Measurements from ENCODE around the gene KANSL1. TPM values are rescaled to one million over a fixed set of nuclear protein-coding genes. Genes with fewer than 3 reads are reported as not detected.
A peak's percentile ranks its signal among the peaks of the same experiment; 100 is the strongest.
"Not testable (repeated sequence)": the region's sequence is repeated elsewhere in the genome, so short reads cannot be mapped to it uniquely, and the experiment has no call there.

Gene KANSL1, protein sequence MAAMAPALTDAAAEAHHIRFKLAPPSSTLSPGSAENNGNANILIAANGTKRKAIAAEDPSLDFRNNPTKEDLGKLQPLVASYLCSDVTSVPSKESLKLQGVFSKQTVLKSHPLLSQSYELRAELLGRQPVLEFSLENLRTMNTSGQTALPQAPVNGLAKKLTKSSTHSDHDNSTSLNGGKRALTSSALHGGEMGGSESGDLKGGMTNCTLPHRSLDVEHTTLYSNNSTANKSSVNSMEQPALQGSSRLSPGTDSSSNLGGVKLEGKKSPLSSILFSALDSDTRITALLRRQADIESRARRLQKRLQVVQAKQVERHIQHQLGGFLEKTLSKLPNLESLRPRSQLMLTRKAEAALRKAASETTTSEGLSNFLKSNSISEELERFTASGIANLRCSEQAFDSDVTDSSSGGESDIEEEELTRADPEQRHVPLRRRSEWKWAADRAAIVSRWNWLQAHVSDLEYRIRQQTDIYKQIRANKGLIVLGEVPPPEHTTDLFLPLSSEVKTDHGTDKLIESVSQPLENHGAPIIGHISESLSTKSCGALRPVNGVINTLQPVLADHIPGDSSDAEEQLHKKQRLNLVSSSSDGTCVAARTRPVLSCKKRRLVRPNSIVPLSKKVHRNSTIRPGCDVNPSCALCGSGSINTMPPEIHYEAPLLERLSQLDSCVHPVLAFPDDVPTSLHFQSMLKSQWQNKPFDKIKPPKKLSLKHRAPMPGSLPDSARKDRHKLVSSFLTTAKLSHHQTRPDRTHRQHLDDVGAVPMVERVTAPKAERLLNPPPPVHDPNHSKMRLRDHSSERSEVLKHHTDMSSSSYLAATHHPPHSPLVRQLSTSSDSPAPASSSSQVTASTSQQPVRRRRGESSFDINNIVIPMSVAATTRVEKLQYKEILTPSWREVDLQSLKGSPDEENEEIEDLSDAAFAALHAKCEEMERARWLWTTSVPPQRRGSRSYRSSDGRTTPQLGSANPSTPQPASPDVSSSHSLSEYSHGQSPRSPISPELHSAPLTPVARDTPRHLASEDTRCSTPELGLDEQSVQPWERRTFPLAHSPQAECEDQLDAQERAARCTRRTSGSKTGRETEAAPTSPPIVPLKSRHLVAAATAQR (N-terminal part only)
- 15.2 and 23.8 TPM in 2 replicates for total RNA-seq (2014; rRNA removed; shearing (Covaris generic); ENCODE audit: low replicate concordance)

DNA sequence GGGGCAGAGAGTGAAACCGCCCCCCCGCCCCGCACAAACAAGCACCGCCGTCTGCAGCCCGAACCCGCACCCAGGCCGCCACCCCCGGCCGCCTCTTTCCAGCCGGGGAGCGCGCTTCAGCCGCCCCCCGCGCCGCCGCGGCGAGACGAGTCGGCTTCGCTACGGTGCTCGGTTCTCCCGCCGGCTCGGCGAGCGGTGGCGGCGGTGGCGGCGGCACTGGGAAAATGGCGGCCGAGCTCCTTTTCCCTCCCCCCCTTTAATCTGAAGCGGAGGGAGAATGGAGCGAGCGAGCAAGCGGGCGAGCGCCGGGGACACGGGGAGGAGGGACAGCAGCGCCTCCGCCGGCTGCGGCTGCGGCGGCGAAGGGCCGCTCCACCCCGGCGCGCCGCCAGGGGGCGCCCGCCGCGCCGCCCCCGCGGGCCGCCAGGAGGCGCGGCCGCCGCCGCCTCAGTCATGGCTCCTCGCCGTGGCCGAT, at the start of gene KANSL1:
Gene KANSL1, minus strand, starts transcription at position 279 of the 475 bp plus-strand sequence. CDS start 21,286 bp downstream, outside the sequence.
- Histone ChIP-seq H3K27me3 (no peaks in the 10 kb centered on the region), H3K9me3 (no peaks in the 10 kb centered on the region), H3K4me3 (peak within 1 kb of the TSS; percentile 93), H3K36me3 (peaks cover 3% of the 10 kb centered on the region)
- DNase-seq, result peak; percentile 89

DNA sequence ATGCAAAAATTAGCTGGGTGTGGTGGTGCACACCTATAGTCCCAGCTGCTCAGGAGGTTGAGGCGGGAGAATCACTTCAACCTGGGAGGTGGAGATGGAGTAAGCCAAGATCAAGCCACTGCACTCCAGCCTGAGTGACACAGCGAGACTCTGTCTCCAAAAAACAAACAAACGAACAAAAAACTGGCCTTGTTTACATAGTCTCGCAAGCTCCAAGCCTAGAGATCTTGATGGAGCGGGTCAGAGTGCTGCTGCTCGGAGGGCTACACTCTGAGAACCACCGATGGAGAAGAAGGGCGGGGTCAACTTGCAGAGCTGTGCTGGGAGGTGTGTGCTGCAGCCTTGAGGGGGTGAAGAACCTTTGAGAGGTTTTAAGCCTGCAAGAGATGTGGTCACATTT, 38.1 kb upstream of the KANSL1 start:
- not testable (repeated sequence) for H3K36me3 ChIP-seq, H3K9me3 ChIP-seq, H3K4me3 ChIP-seq, DNase-seq, H3K27me3 ChIP-seq

DNA sequence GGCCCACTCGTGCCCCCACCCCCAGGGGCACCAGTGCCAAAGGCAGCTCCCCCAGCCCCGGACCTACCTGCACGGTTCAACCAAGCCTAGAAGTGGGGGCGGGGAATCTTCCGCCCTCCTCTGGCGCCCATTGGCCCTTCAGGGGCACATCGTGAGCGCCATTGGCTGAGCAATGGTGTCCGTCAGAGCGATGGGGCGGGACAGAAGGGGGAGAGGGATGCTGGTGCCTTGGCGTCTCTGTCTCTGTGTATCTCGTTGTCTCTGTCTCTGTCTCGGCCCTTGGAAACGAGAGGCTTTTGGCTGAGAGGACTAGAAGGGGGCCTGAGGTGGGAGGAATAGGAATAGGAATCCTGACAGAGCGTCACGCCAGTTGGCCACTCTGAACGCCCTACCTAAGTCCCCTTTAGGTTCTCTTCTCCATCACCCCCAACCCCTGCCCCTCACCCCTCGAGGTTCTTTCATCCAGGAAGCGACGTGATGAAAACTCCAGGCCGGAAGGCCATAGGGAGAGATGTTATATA, 32.1 kb upstream of the KANSL1 start:
- H3K9me3 ChIP-seq, H3K36me3 ChIP-seq, H3K27me3 ChIP-seq: not testable (repeated sequence)
- peak; percentile 90 for DNase-seq
- H3K4me3 ChIP-seq, result peak overlapping the region; percentile 50

DNA sequence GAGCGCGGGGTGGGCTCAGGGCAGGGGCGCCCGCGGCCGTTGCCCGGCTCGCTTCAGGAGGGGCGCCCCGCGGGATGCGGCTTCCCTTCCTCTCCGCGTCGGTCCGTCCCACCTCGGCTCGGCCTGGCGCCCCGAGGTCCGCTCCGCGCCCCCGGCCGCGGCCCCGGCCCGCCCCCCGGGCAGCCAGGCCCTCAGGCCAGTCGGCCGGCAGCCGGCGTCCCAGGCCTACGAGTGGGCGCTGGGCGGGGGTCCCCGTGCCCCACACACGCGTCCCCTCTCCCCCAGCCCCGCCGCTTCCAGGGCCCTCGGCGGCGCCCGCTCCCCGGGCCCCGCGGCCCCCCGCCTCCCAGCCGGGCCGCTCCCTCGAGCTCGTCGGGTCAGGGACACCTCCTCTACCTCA, 31.6 kb upstream of the KANSL1 start:
- not testable (repeated sequence) for H3K27me3 ChIP-seq, H3K9me3 ChIP-seq, DNase-seq, H3K36me3 ChIP-seq
- H3K4me3 ChIP-seq, result peak overlapping the region; percentile 50

DNA sequence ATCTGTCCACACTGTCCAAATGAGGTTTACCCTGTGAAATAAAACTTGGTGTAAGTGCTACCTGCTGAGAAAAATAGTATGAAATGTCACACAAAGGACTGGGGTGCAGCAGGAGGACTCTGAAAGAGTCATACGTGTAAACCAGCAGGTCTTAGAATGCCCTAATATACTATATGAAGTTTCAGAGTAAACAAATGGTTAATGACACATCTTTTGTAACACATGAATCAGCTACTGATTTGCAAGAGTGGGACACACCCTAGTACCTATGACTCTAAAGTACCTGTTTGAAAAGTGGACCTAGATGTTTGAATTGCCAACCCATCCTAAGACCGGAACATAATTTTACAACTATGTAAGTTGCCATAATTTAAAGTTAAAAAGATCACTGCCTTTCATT, 29.8 kb upstream of the KANSL1 start:
- H3K9me3 ChIP-seq, H3K4me3 ChIP-seq, DNase-seq, H3K36me3 ChIP-seq, H3K27me3 ChIP-seq: not testable (repeated sequence)

DNA sequence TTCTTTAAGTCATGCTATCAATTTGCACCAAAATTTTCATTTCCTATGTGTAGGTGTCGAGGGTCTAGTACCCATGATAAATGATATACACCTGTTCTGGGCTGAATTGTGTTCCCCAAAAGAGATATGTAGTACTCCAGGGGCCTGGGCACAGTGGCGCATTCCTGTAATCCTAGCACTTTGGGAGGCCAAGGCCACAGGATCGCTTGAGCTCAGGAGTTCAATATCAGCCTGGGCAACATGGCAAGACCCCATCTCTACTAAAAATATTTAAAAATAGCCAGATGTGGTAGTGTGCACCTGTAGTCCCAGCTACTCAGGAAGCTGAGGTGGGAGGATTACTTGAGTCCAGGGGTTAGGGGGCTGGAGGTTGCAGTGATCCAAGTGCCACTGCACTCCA, 23.5 kb upstream of the KANSL1 start:
- peaks cover 20% of the 10 kb centered on the region for H3K36me3 ChIP-seq
- DNase-seq, result no peak

DNA sequence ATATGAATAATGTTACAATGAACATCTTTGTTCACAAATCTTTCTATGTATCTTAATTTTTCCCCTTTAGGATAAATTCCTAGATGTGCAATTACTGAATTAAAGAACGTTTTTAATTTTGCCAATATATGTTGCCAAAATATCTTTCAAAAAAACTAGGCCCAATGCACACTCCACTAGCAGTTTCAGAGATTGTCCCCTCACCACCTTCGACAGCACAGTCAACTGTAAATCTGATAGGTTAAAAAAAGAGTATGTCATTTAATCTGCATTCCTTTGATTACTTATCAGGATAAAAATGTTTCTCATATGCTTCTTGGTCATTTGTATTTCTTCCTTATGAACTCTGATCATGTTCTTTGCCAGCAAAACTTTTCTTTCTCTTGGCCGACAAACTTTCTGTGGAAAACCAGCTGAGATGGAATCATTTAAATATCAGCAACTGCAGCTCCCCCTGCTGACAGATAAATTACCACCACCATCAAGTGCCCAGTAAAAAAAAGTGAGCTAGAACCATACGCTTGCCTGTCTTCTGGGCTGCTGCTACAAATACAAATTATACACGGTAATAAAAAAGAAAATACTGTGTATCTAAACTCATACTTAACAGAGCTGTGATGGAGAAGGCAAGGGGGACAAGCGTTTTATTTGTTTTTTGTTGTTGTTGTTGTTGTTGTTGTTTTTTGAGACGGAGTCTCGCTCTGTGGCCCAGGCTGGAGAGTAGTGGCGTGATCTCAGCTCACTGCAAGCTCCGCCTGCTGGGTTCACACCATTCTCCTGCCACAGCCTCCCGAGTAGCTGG, 19.6 kb upstream of the KANSL1 start:
- no peaks in the 10 kb centered on the region for H3K9me3 ChIP-seq

More for the DNA sequence above, 23.5 kb upstream of the KANSL1 start:
- H3K9me3 ChIP-seq, result no peaks in the 10 kb centered on the region
- H3K4me3 ChIP-seq, result no peak overlapping the region
- no peaks in the 10 kb centered on the region for H3K27me3 ChIP-seq

DNA sequence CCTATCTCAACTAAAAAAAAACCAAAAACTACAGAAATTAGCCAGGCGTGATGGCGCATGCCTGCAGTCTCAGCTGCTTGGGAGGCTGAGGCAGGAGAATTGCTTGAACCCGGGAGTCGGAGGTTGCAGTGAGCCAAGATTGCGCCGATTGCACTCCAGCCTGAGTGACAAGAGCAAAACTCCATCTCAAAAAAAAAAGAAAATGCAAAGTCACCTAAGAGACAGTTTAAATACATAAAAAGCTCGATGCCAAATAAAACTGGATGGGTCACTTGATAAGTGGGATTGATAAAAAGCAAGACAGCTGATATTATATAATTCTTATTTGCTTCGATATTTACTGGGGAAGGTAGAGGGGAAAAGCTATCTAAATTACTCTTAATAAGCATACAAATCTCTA, 15.8 kb upstream of the KANSL1 start:
- H3K4me3 ChIP-seq, result no peak overlapping the region
- no peak for DNase-seq
- H3K9me3 ChIP-seq, result peaks cover 7% of the 10 kb centered on the region; the same call in 1 of the 2 replicates
- peaks cover 26% of the 10 kb centered on the region for H3K36me3 ChIP-seq
- no peaks in the 10 kb centered on the region for H3K27me3 ChIP-seq

More for the DNA sequence above, 19.6 kb upstream of the KANSL1 start:
- Histone ChIP-seq H3K36me3 (peaks cover 23% of the 10 kb centered on the region), H3K27me3 (no peaks in the 10 kb centered on the region), H3K4me3 (no peak overlapping the region)
- peak; percentile 31 for DNase-seq

DNA sequence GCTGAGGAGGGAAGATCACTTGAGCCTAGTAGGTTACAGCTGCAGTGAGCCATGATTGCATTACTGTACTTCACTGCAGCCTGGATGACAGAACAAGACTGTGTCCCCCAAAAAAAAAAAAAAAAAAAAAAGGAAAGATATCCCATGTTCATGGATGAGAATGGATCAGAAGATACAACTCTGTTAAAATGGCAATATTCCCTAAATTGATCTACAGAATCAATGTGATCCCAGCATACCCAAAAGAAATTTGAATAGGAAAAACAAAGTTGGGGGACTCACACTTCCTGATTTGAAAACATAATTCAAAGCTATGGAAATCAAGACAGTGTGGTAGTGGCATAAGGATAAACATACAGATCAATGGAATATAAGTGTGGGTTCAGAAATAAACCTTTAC, 12.7 kb upstream of the KANSL1 start:
- Histone ChIP-seq H3K27me3 (no peaks in the 10 kb centered on the region), H3K9me3 (peaks cover 7% of the 10 kb centered on the region; the same call in 1 of the 2 replicates), H3K36me3 (peaks cover 20% of the 10 kb centered on the region), H3K4me3 (no peak overlapping the region)
- no peak for DNase-seq

DNA sequence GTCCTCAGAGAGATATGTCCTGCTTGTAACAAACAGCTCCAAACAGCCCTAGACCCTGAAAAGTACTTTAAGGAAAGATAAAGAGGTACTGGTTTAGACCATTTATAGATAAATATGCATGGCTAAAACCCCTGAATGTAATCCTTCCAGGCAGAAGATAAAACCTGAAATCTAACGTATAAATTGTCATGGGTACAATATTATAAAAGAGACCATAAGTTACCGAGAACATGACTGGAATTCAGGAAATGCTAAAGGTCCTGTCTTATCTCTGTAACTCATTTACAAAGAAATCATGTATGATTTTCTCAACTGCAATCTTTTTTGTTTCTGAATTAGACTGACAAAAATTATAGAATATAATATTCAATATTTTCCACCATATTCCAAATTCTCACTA, 9.2 kb upstream of the KANSL1 start:
- Histone ChIP-seq H3K4me3 (no peak overlapping the region), H3K36me3 (peaks cover 13% of the 10 kb centered on the region), H3K9me3 (peaks cover 7% of the 10 kb centered on the region; the same call in 1 of the 2 replicates), H3K27me3 (no peaks in the 10 kb centered on the region)
- DNase-seq, result no peak

DNA sequence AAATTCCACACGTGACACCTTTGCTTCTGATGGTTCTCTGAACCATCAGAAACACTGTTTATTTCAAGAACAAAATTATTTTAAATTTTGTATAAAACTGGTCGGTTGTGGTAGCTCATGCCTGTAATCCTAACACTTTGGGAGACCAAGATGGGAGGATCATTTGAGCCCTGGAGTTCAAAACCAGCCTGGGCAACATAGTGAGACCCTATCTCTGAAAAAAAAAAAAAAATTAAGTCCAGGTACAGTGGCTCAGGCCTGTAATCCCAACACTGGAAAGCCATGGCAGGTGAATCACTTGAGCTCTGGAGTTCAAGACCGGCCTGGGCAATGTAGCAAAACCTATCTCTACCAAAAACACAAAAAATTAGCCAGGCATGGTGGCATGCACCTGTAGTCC, 8.3 kb upstream of the KANSL1 start:
- Histone ChIP-seq H3K36me3 (peaks cover 11% of the 10 kb centered on the region), H3K27me3 (no peaks in the 10 kb centered on the region), H3K4me3 (no peak overlapping the region), H3K9me3 (peaks cover 5% of the 10 kb centered on the region; the same call in 1 of the 2 replicates)
- DNase-seq, result no peak

DNA sequence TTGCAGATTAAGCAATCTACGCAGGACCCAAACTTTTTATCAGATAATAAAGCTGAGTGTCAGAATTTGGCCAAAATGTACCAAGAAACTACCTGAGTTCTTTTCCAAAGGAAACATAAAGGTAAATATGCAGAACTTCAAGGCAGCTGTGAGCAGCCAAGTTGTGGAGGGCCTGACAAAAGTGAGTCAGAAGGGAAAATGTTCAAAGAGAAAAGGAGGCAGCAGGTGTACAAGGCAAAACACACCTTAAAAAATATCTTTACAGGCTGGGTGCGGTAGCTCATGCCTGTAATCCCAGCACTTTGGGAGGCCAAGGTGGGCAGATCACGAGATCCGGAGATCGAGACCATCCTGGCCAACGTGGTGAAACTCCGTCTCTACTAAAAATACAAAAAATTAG, 7.0 kb upstream of the KANSL1 start:
- Histone ChIP-seq H3K4me3 (no peak overlapping the region), H3K36me3 (peaks cover 5% of the 10 kb centered on the region), H3K27me3 (no peaks in the 10 kb centered on the region), H3K9me3 (no peaks in the 10 kb centered on the region)
- DNase-seq, result no peak

DNA sequence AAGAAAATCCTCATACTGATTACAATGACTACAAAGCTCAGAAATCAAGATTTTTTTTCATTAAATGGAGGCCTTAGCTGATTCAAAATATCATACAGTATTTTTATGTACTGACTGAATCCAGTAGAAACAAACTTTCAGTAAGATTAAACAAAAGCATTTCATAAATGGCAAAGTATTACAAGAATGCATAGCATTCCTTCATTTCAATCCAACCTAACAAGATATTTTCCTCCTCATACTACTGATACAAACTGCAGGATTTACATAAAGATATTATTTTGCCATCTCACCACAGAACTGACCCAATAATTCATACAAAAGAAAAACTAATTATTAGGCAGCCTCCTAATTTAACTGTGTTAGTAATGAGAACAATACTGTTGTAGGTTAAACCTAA, 6.2 kb upstream of the KANSL1 start:
- H3K27me3 ChIP-seq, result no peaks in the 10 kb centered on the region
- no peaks in the 10 kb centered on the region for H3K9me3 ChIP-seq
- peaks cover under 1% of the 10 kb centered on the region for H3K36me3 ChIP-seq
- no peak for DNase-seq
- H3K4me3 ChIP-seq, result no peak overlapping the region

DNA sequence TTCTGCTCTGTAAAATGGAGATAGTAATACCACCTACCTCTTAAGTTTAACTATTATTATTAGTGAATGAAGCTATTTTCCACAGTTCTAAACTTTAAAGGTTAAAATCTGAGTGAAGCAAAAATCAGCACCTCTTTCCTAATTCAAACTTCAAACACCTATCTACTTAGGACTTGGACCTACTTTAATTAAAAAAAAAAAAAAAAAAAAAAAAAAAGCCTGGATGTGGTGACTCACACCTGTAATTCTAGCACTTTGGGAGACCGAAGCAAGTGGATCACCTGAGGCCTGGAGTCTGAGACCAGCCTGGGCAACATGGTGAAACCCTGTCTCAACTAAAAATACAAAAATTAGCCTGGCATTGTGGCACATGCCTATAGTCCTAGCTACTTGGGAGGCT, 5.0 kb upstream of the KANSL1 start:
- Histone ChIP-seq H3K27me3 (no peaks in the 10 kb centered on the region), H3K4me3 (no peak overlapping the region), H3K9me3 (no peaks in the 10 kb centered on the region), H3K36me3 (no peaks in the 10 kb centered on the region; the same call in none of the 2 replicates)
- no peak for DNase-seq

DNA sequence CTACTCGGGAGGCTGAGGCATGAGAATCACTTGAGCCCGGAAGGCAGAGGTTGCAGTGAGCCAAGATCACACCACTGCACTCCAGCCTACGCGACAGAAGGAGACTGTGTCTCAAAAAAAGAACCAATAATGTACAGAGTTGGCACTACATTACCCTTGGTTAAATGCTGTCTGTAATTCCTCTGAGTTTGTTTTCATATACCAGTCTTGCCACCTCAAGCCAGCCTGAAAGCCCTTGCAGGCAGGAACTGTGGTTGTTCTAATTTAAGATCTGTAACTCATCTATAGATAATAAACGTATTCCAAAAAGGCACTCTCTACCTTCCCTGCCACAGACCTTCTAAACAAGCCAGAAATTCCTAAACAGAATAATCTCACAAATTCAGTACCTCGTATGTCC, 4.3 kb upstream of the KANSL1 start:
- DNase-seq, result no peak
- H3K27me3 ChIP-seq, result no peaks in the 10 kb centered on the region
- H3K4me3 ChIP-seq, result no peak overlapping the region
- peaks cover under 1% of the 10 kb centered on the region for H3K36me3 ChIP-seq
- no peaks in the 10 kb centered on the region for H3K9me3 ChIP-seq
